GM23338 (cell line): Measurements from ENCODE around the gene EVI5L. TPM values are rescaled to one million over a fixed set of nuclear protein-coding genes. Genes with fewer than 3 reads are reported as not detected.

Experiments
- ATAC-seq: fragments of 200-7000 bp; cut with Tn5 transposase; 3 replicates; pipeline ENCODE4 v1.9.1; 2020
- DNase-seq: peaks from one replicate; pipeline ENCODE4 v3.0.0-alpha.2; 2015; ENCODE audit warnings: low spot score
- H2AFZ ChIP-seq: fragments of 200-600 bp; sonication (generic); 2 replicates; pipeline ENCODE4 v1.8.0; 2016; ENCODE audit warnings: antibody characterized with exemption, mild to moderate bottlenecking, moderate library complexity
- H3F3A ChIP-seq: fragments of 200-600 bp; sonication (generic); replicated peaks from 2 replicates; pipeline ENCODE4 v1.8.0; 2017; ENCODE audit warnings: antibody characterized with exemption, mixed run types, low read depth
- H3K27ac ChIP-seq: fragments of 200-600 bp; sonication (generic); 2 replicates; pipeline ENCODE4 v1.6.1; 2016; ENCODE audit warnings: low read depth
- H3K27me3 ChIP-seq: fragments of 200-600 bp; sonication (generic); 2 replicates; pipeline ENCODE4 v1.8.0; 2016; ENCODE audit warnings: mild to moderate bottlenecking, mixed run types, moderate library complexity; ENCODE audit not compliant: insufficient read depth
- H3K36me3 ChIP-seq: fragments of 200-600 bp; sonication (generic); 2 replicates; pipeline ENCODE4 v1.8.0; 2016; ENCODE audit warnings: mild to moderate bottlenecking; ENCODE audit not compliant: insufficient read depth
- H3K4me1 ChIP-seq: fragments of 200-600 bp; sonication (generic); 2 replicates; pipeline ENCODE4 v1.8.0; 2016; ENCODE audit warnings: mild to moderate bottlenecking, moderate library complexity; ENCODE audit not compliant: insufficient read depth
- H3K4me2 ChIP-seq: fragments of 200-600 bp; sonication (generic); 2 replicates; pipeline ENCODE4 v1.7.1; 2017; ENCODE audit warnings: mixed run types
- H3K4me3 ChIP-seq: fragments of 200-600 bp; sonication (generic); 2 replicates; pipeline ENCODE4 v1.6.1; 2016; ENCODE audit warnings: mixed run types
- H3K79me2 ChIP-seq: fragments of 200-600 bp; sonication (generic); replicated peaks from 2 replicates; pipeline ENCODE4 v1.8.0; 2017; ENCODE audit warnings: mild to moderate bottlenecking; ENCODE audit not compliant: insufficient read depth
- H3K9me2 ChIP-seq: fragments of 200-600 bp; sonication (generic); 2 replicates; pipeline ENCODE4 v1.8.0; 2017; ENCODE audit not compliant: insufficient read depth
- H4K20me1 ChIP-seq: fragments of 200-600 bp; sonication (generic); replicated peaks from 2 replicates; pipeline ENCODE4 v1.8.0; 2017; ENCODE audit warnings: mild to moderate bottlenecking; ENCODE audit not compliant: insufficient read depth
- H3K27ac Mint-ChIP-seq: 2 replicates; pipeline ENCODE4 v1.8.0; 2020; ENCODE audit warnings: inconsistent platforms, mild to moderate bottlenecking, moderate library complexity, mixed read lengths
- H3K27me3 Mint-ChIP-seq: 3 replicates; pipeline ENCODE4 v1.8.0; 2022; ENCODE audit warnings: low read depth, mild to moderate bottlenecking, moderate library complexity, mixed read lengths, inconsistent platforms; ENCODE audit not compliant: insufficient read depth, poor library complexity
- H3K36me3 Mint-ChIP-seq: 3 replicates; pipeline ENCODE4 v1.8.0; 2021; ENCODE audit warnings: low read depth, mild to moderate bottlenecking, inconsistent platforms, moderate library complexity, mixed read lengths
- H3K4me1 Mint-ChIP-seq: 3 replicates; pipeline ENCODE4 v1.8.0; 2020; ENCODE audit warnings: mild to moderate bottlenecking, inconsistent platforms, mixed read lengths
- H3K4me3 Mint-ChIP-seq: 3 replicates; pipeline ENCODE4 v1.8.0; 2021; ENCODE audit warnings: moderate library complexity, mild to moderate bottlenecking, inconsistent platforms, mixed read lengths
- H3K9me3 Mint-ChIP-seq: 3 replicates; pipeline ENCODE4 v1.8.0; 2020; ENCODE audit warnings: moderate library complexity, mild to moderate bottlenecking, inconsistent platforms, mixed read lengths
- EZH2 ChIP-seq: fragments of 200-600 bp; sonication (generic); IDR thresholded peaks from one replicate; pipeline ENCODE4 v1.8.0; 2017; ENCODE audit warnings: antibody characterized with exemption, mild to moderate bottlenecking, low read depth; ENCODE audit not compliant: unreplicated experiment
- EZH2phosphoT487 ChIP-seq: fragments of 200-600 bp; sonication (generic); IDR thresholded peaks from one replicate; pipeline ENCODE4 v1.8.1; 2018; ENCODE audit warnings: antibody characterized with exemption; ENCODE audit not compliant: unreplicated experiment
- NANOG ChIP-seq: IDR thresholded peaks from 2 replicates; pipeline ENCODE4 v1.6.1; 2016; ENCODE audit warnings: antibody characterized with exemption, borderline replicate concordance
- STAT1 ChIP-seq: IDR thresholded peaks from one replicate; pipeline ENCODE4 v1.6.1; 2016; ENCODE audit warnings: antibody characterized with exemption; ENCODE audit not compliant: unreplicated experiment
- ZNF114 ChIP-seq: fragments of 250-450 bp; sonication (Bioruptor Pico); IDR thresholded peaks from 2 replicates; pipeline ENCODE4 v1.5.0; 2020; ENCODE audit warnings: mild to moderate bottlenecking, moderate library complexity
- ZNF331 ChIP-seq: fragments of 250-450 bp; sonication (Bioruptor Pico); IDR thresholded peaks from 2 replicates; pipeline ENCODE4 v1.5.0; 2020; ENCODE audit warnings: low read depth, mild to moderate bottlenecking, moderate library complexity
- polyA plus RNA-seq: library from polyadenylated mRNA; unstranded; fragments of >200 nt; fragmentation: Nextera tagmentation; extraction: Ambion mirVana; gene quantifications from 2 replicates; pipeline ENCODE4 v1.2.1, GENCODE V29; 2016
- total RNA-seq: library from RNA; depleted of rRNA; stranded (reverse); fragments of >200 nt; shearing (Covaris generic); gene quantifications from 2 replicates; pipeline ENCODE4 v1.2.3, GENCODE V29; 2014
- TF ChIP-seq, protein P1 (sequence below): IDR thresholded peaks from one replicate; pipeline ENCODE4 v1.6.1; 2018; ENCODE audit warnings: antibody characterized with exemption; ENCODE audit not compliant: unreplicated experiment
- TF ChIP-seq, protein P2 (sequence below), 2 experiments: fragments of 200-600 bp in 1 of 2; sonication (generic) in 1 of 2; conservative IDR thresholded peaks; 2 replicates each; pipeline versions ENCODE4 v1.5.1 to v1.6.1; 2016 to 2017; ENCODE audit warnings: antibody characterized with exemption in 2 of 2, low read depth in 2 of 2, mild to moderate bottlenecking in 2 of 2, moderate library complexity in 1 of 2

EVI5L gene
- total and polyA plus RNA-seq, 2 experiments from 2014 or later = 4.5 to 16.2 TPM

DNA sequence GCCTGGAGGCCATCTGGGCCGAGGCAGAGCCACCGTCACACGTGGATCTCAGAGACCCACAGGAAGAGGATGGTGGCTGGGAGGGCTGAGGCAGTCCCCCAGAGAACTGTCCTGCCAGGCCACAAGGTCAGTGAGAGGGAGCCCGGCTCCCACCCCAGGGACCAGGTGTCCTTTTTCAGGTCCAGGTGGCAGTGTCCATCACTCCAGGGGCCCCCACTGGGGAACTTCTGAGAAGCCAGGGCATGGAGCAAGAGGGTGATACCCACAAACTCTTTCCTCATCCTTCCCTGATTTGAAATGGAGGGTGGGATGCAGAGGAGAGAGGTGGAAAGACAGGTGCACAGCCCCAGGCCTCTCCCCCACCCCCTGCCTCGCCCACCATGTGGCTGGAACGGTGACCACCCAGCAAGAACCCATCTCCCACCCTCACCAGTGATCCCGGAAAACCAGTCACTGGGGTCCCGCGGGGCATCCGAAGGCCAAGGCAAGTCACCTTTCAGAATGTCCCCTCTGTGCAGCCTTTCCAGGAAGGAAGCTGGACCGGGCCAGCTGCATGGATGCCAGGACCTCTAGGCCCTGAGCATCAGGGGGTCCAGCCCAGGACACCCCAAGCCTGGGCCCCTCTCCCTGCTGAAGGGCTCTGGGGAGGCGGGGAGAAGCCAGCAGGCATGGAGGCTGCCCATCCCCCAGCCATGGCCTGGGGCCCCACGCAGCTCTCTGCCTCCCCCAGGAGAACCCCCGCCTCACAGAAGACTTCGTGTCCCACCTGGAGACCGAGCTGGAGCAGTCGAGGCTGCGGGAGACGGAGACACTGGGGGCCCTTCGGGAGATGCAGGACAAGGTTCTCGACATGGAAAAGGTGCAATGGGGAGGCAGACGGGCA, 30.1 kb downstream of the EVI5L start:
- TF ChIP-seq NANOG (no peak), EZH2phosphoT487 (no peak), ZNF114 (CRISPR knock-in tag) (no peak), EZH2 (no peak), STAT1 (no peak), ZNF331 (CRISPR knock-in tag) (no peak)
- TF ChIP-seq, protein P1, sequence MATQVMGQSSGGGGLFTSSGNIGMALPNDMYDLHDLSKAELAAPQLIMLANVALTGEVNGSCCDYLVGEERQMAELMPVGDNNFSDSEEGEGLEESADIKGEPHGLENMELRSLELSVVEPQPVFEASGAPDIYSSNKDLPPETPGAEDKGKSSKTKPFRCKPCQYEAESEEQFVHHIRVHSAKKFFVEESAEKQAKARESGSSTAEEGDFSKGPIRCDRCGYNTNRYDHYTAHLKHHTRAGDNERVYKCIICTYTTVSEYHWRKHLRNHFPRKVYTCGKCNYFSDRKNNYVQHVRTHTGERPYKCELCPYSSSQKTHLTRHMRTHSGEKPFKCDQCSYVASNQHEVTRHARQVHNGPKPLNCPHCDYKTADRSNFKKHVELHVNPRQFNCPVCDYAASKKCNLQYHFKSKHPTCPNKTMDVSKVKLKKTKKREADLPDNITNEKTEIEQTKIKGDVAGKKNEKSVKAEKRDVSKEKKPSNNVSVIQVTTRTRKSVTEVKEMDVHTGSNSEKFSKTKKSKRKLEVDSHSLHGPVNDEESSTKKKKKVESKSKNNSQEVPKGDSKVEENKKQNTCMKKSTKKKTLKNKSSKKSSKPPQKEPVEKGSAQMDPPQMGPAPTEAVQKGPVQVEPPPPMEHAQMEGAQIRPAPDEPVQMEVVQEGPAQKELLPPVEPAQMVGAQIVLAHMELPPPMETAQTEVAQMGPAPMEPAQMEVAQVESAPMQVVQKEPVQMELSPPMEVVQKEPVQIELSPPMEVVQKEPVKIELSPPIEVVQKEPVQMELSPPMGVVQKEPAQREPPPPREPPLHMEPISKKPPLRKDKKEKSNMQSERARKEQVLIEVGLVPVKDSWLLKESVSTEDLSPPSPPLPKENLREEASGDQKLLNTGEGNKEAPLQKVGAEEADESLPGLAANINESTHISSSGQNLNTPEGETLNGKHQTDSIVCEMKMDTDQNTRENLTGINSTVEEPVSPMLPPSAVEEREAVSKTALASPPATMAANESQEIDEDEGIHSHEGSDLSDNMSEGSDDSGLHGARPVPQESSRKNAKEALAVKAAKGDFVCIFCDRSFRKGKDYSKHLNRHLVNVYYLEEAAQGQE = no peak
- TF ChIP-seq, protein P2, sequence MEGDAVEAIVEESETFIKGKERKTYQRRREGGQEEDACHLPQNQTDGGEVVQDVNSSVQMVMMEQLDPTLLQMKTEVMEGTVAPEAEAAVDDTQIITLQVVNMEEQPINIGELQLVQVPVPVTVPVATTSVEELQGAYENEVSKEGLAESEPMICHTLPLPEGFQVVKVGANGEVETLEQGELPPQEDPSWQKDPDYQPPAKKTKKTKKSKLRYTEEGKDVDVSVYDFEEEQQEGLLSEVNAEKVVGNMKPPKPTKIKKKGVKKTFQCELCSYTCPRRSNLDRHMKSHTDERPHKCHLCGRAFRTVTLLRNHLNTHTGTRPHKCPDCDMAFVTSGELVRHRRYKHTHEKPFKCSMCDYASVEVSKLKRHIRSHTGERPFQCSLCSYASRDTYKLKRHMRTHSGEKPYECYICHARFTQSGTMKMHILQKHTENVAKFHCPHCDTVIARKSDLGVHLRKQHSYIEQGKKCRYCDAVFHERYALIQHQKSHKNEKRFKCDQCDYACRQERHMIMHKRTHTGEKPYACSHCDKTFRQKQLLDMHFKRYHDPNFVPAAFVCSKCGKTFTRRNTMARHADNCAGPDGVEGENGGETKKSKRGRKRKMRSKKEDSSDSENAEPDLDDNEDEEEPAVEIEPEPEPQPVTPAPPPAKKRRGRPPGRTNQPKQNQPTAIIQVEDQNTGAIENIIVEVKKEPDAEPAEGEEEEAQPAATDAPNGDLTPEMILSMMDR (conservative IDR thresholded peaks at IDR 0.05; ENCODE audit: low read depth in 2 of 2) = no peak
- Histone ChIP-seq H3K79me2 (no peaks in the 10 kb centered on the region), H3K4me2 (peak overlapping the region; percentile 38; the same call in 1 of the 2 replicates), H2AFZ (no peak overlapping the region), H3K27ac (no peak overlapping the region), H3K36me3 (no peaks in the 10 kb centered on the region), H3K9me2 (no peaks in the 10 kb centered on the region), H3F3A (0 out of 2 replicates have a peak, but pooled peaks cover 6% of the 10 kb centered on the region), H4K20me1 (no peaks in the 10 kb centered on the region), H3K27me3 (peaks cover 34% of the 10 kb centered on the region), H3K4me3 (no peak overlapping the region), H3K4me1 (peaks cover 30% of the 10 kb centered on the region)
- Mint-ChIP-seq H3K27me3 (peaks cover 39% of the 10 kb centered on the region), H3K9me3 (no peaks in the 10 kb centered on the region), H3K27ac (no peak overlapping the region), H3K4me1 (peaks cover 32% of the 10 kb centered on the region), H3K4me3 (no peak overlapping the region), H3K36me3 (no peaks in the 10 kb centered on the region)
- no peak for DNase-seq
- ATAC-seq = no peak
